Stimulated activated CD8-positive, alpha-beta memory T cell treated with anti-CD3 and anti-CD28 coated beads, Interleukin-4, amount 100 ng/mL, for 24 hours (primary cell): ENCODE data around the gene PLRG1.

Experiments
- DNase-seq: peaks from one replicate; pipeline ENCODE4 v3.0.0-alpha.2; 2020; ENCODE audit warnings: low read depth

PLRG1 gene

GRCh38 chr4:154517591-154517990 lies 32.6 kb downstream of the PLRG1 start:
- DNase-seq: no peak

GRCh38 chr4:154516318-154517029 lies 33.7 kb downstream of the PLRG1 start:
- no peak for DNase-seq

- DNase-seq: no peak
Measured at GRCh38 chr4:154511981-154512380, 38.2 kb downstream of the PLRG1 start.

- no peak for DNase-seq
Measured at GRCh38 chr4:154511548-154511947, 38.7 kb downstream of the PLRG1 start.

- DNase-seq: no peak
Measured at GRCh38 chr4:154507156-154507555, 43.0 kb downstream of the PLRG1 start.

GRCh38 chr4:154506253-154506652 lies 43.9 kb downstream of the PLRG1 start:
- no peak for DNase-seq

GRCh38 chr4:154503598-154503997 lies 46.6 kb downstream of the PLRG1 start:
- DNase-seq: no peak

GRCh38 chr4:154502111-154502510 lies 48.1 kb downstream of the PLRG1 start:
- no peak for DNase-seq

GRCh38 chr4:154497889-154498288 lies 52.3 kb downstream of the PLRG1 start:
- DNase-seq: no peak

- no peak for DNase-seq
Measured at GRCh38 chr4:154495867-154496266, 54.3 kb downstream of the PLRG1 start.

GRCh38 chr4:154492288-154492687 lies 57.9 kb downstream of the PLRG1 start:
- no peak for DNase-seq

- DNase-seq: no peak
Measured at GRCh38 chr4:154491341-154492271, 58.6 kb downstream of the PLRG1 start, which contains the start of gene DCHS2. Gene DCHS2, minus strand, starts transcription at chr4:154491799. Its CDS starts 444 bp downstream, at chr4:154491355.

- no peak for DNase-seq
Measured at GRCh38 chr4:154490583-154491340, 59.4 kb downstream of the PLRG1 start.

- DNase-seq: no peak
Measured at GRCh38 chr4:154490234-154490582, 60.0 kb downstream of the PLRG1 start.

GRCh38 chr4:154489558-154490233 lies 60.5 kb downstream of the PLRG1 start:
- DNase-seq: no peak

GRCh38 chr4:154487145-154487544 lies 63.1 kb downstream of the PLRG1 start:
- no peak for DNase-seq

- DNase-seq: no peak
Measured at GRCh38 chr4:154485127-154485773, 65.0 kb downstream of the PLRG1 start.
